DND-41 (cell line): ENCODE results near the gene ANKRD23.

Source experiments
- CTCF ChIP-seq: IDR thresholded peaks from 2 replicates; pipeline ENCODE4 v1.5.1; 2012; ENCODE audit warnings: borderline replicate concordance, low read length, moderate library complexity, mild to moderate bottlenecking; ENCODE audit not compliant: poor library complexity, severe bottlenecking; ENCODE audit errors: extremely low read depth
- EZH2 ChIP-seq: IDR thresholded peaks from 3 replicates; pipeline ENCODE4 v1.6.1; 2012; ENCODE audit warnings: borderline replicate concordance, low read depth, mild to moderate bottlenecking, moderate library complexity, low read length, inconsistent platforms; ENCODE audit not compliant: severe bottlenecking

GRCh38 chr2:96798733-96799622, 44.8 kb downstream of the ANKRD23 start:
- TF ChIP-seq CTCF: no peak
- no peak for TF ChIP-seq EZH2
